HG03060 (cell line): Measurements from ENCODE around the gene GATA2.

ENCODE experiments used
- ATAC-seq: cut with Tn5 transposase; IDR thresholded peaks from one replicate; pipeline ENCODE4 v1.9.1; 2021; ENCODE audit warnings: low read depth, moderate number of reproducible peaks; ENCODE audit not compliant: unreplicated experiment

Gene GATA2

GRCh38 chr3:128503164-128503651 lies 10.2 kb upstream of the GATA2 start:
- ATAC-seq, result no peak

- ATAC-seq, result no peak
These were observed 9.7 kb upstream of the GATA2 start for GRCh38 chr3:128502712-128503111.

- no peak for ATAC-seq
These were observed 8.4 kb upstream of the GATA2 start for GRCh38 chr3:128501431-128501830.

GRCh38 chr3:128500556-128500955 lies 7.6 kb upstream of the GATA2 start:
- ATAC-seq, result no peak

GRCh38 chr3:128499724-128500275 lies 6.8 kb upstream of the GATA2 start:
- ATAC-seq, result no peak

GRCh38 chr3:128498901-128499530 lies 6.0 kb upstream of the GATA2 start:
- no peak for ATAC-seq

- ATAC-seq, result no peak
These were observed 5.2 kb upstream of the GATA2 start for GRCh38 chr3:128498127-128498626.

- no peak for ATAC-seq
These were observed 4.5 kb upstream of the GATA2 start for GRCh38 chr3:128497305-128498126.

GRCh38 chr3:128496602-128497304 lies 3.8 kb upstream of the GATA2 start:
- ATAC-seq, result no peak

GRCh38 chr3:128496019-128496601 lies 3.1 kb upstream of the GATA2 start:
- no peak for ATAC-seq

GRCh38 chr3:128495435-128495970 lies 2.5 kb upstream of the GATA2 start:
- no peak for ATAC-seq

GRCh38 chr3:128494367-128494650 lies 1.3 kb upstream of the GATA2 start:
- ATAC-seq, result no peak

GRCh38 chr3:128493570-128494366 lies 767 bp upstream of the GATA2 start:
- ATAC-seq, result no peak

- no peak for ATAC-seq
These were observed 895 bp downstream of the GATA2 start for GRCh38 chr3:128491941-128492670.

GRCh38 chr3:128491691-128491940 lies 1.4 kb downstream of the GATA2 start:
- ATAC-seq, result no peak

GRCh38 chr3:128490915-128491690 lies 1.9 kb downstream of the GATA2 start:
- no peak for ATAC-seq

GRCh38 chr3:128490650-128490914 lies 2.4 kb downstream of the GATA2 start:
- no peak for ATAC-seq

GRCh38 chr3:128489927-128490649 lies 2.9 kb downstream of the GATA2 start:
- no peak for ATAC-seq
